Endothelial cell of umbilical vein (primary cell): ENCODE measurements around the gene LTN1. TPM values are rescaled to one million over a fixed set of nuclear protein-coding genes. Genes with fewer than 3 reads are reported as not detected.
"Not testable (repeated sequence)": the region's sequence is repeated elsewhere in the genome, so short reads cannot be mapped to it uniquely, and the experiment has no call there.

Experiments
- BruUV-seq: library from RNA; stranded (reverse); fragments of 400-500 nt; replicated peaks from 2 replicates; lab custom pipeline; 2021; lab: Mats Ljungman, UMichigan
- CTCF ChIA-PET: fragments of 300-600, 350-600 bp; sonication (Branson Sonifier 250); formaldehyde crosslinking; loops from one replicate; lab custom pipeline; 2021; ENCODE audit warnings: antibody characterized with exemption, inconsistent platforms; lab: Charles Lee
- POLR2A ChIA-PET: fragments of 300-600, 350-600 bp; sonication (Branson Sonifier 250); formaldehyde crosslinking; loops from one replicate; lab custom pipeline; 2021; ENCODE audit warnings: antibody characterized with exemption, inconsistent platforms; lab: Charles Lee
- DNase-seq: peaks from one replicate; pipeline ENCODE4 v3.0.0-alpha.2; 2011; ENCODE audit warnings: low read depth, low spot score
- FAIRE-seq: peaks from 2 replicates; lab custom pipeline; 2011; peaks lifted over from hg19 to GRCh38; lab: Jason Lieb, UNC
- H2AFZ ChIP-seq: 2 replicates; pipeline ENCODE4 v1.6.0; 2012; ENCODE audit warnings: low read depth, low read length, control low read depth, inconsistent platforms
- H3K27ac ChIP-seq: 2 replicates; pipeline ENCODE4 v1.5.1; 2011; ENCODE audit warnings: low read depth, mild to moderate bottlenecking, control low read depth, low read length, moderate library complexity; ENCODE audit not compliant: insufficient read depth
- H3K27me3 ChIP-seq, 2 experiments: 2 replicates each; pipeline versions ENCODE4 v1.6.0 to v1.6.1; 2011; ENCODE audit warnings: low read length in 2 of 2, mixed read lengths in 1 of 2; ENCODE audit not compliant: control insufficient read depth in 2 of 2, insufficient read depth in 2 of 2
- H3K36me3 ChIP-seq, 2 experiments: 2 replicates in 1 of 2; 3 replicates in 1 of 2; pipeline ENCODE4 v1.5.1; 2011; ENCODE audit warnings: low read length in 2 of 2, mild to moderate bottlenecking in 1 of 2, moderate library complexity in 1 of 2; ENCODE audit not compliant: control insufficient read depth in 2 of 2, insufficient read depth in 2 of 2; ENCODE audit errors: extremely low read depth in 1 of 2
- H3K4me1 ChIP-seq: 3 replicates; pipeline ENCODE4 v1.5.1; 2011; ENCODE audit warnings: mild to moderate bottlenecking, low read length; ENCODE audit not compliant: control insufficient read depth, insufficient read depth; ENCODE audit errors: extremely low read depth
- H3K4me2 ChIP-seq: 2 replicates; pipeline ENCODE4 v1.6.1; 2011; ENCODE audit warnings: low read length, control low read depth, mixed read lengths; ENCODE audit not compliant: insufficient read depth
- H3K4me3 ChIP-seq, 3 experiments: fragments of 200-600 bp in 1 of 3; sonication (generic), shearing (Covaris generic) in 1 of 3; replicated peaks in 1 of 3; 2 replicates each; pipeline ENCODE4 v1.5.1; 2011 to 2016; ENCODE audit warnings: control low read depth in 3 of 3, low read length in 3 of 3, mild to moderate bottlenecking in 2 of 3, inconsistent platforms in 1 of 3, low read depth in 1 of 3, moderate library complexity in 1 of 3; ENCODE audit not compliant: insufficient read depth in 1 of 3
- H3K79me2 ChIP-seq: 2 replicates; pipeline ENCODE4 v1.6.0; 2012; ENCODE audit warnings: low read length, inconsistent platforms; ENCODE audit not compliant: control insufficient read depth, insufficient read depth
- H3K9ac ChIP-seq: replicated peaks from 2 replicates; pipeline ENCODE3; 2011; ENCODE audit warnings: low read length, control low read depth; ENCODE audit not compliant: insufficient read depth; ENCODE audit errors: extremely low read depth
- H3K9me1 ChIP-seq: replicated peaks from 3 replicates; pipeline ENCODE4 v1.6.0; 2011; ENCODE audit warnings: mild to moderate bottlenecking, low read length; ENCODE audit not compliant: control insufficient read depth, insufficient read depth; ENCODE audit errors: extremely low read depth
- H3K9me3 ChIP-seq: replicated peaks from 2 replicates; pipeline ENCODE4 v1.5.1; 2012; ENCODE audit warnings: low read length, inconsistent platforms; ENCODE audit not compliant: control insufficient read depth, insufficient read depth
- H4K20me1 ChIP-seq: replicated peaks from 2 replicates; pipeline ENCODE3; 2011; ENCODE audit warnings: mild to moderate bottlenecking, low read length; ENCODE audit not compliant: control insufficient read depth, insufficient read depth; ENCODE audit errors: extremely low read depth
- GATA2 ChIP-seq: IDR thresholded peaks from 2 replicates; pipeline ENCODE4 v1.7.0; 2011; ENCODE audit warnings: low read depth, mild to moderate bottlenecking, moderate library complexity, mixed read lengths, low read length; ENCODE audit not compliant: insufficient read length, insufficient read depth
- MYC ChIP-seq: IDR thresholded peaks from one replicate; pipeline ENCODE4 v1.6.1; 2011; ENCODE audit warnings: mild to moderate bottlenecking, low read depth, low read length
- POLR2A ChIP-seq: IDR thresholded peaks from 2 replicates; pipeline ENCODE4 v1.6.1; 2012; ENCODE audit warnings: low read depth, mild to moderate bottlenecking, control low read depth, low read length
- dilution Hi-C: fragments of 300-500 bp; cut with MboI; formaldehyde crosslinking; loops from one replicate; pipeline ENCODE4 v1.15.0; 2019; ENCODE audit warnings: low sequenced_read_pairs; ENCODE audit not compliant: extremely low pct_ligation_motif_present
- intact Hi-C: fragments of 100-400 bp; cut with micrococcal nuclease; formaldehyde crosslinking; loops from one replicate; pipeline ENCODE4 v1.10.0; 2022
- polyA plus RNA-seq, 4 experiments: library from polyadenylated mRNA; depleted of rRNA in 3 of 4; stranded (reverse) in 3 of 4; unstranded in 1 of 4; fragments of >200 nt; gene quantifications; 2 replicates each; pipeline versions ENCODE4 v1.2.1 to v1.2.3, GENCODE V29; 2011 to 2012; ENCODE audit warnings: missing spikeins in 1 of 4
- total RNA-seq: library from RNA; stranded (reverse); gene quantifications from 2 replicates; pipeline ENCODE4 v1.2.3, GENCODE V29; 2021

Gene LTN1
- total and polyA plus RNA-seq, 2 donors (not counting 3 experiments of a cell fraction or from before 2014, with no cell fraction given): 3.8 to 23.0 TPM

- FAIRE-seq: not testable (repeated sequence)
These were observed 60.8 kb downstream of the LTN1 start for GRCh38 chr21:28931708-28932372.

GRCh38 chr21:28928578-28929420 lies 63.9 kb downstream of the LTN1 start:
- DNase-seq (no peak), FAIRE-seq (no peak)
- CTCF ChIA-PET: interaction anchor here (0.7 kb wide), 1 partner anchor 176 kb away, joined by 3 read pairs; no protein-coding TSS in a partner anchor
- Histone ChIP-seq H3K27me3 (no peaks in the 10 kb centered on the region), H3K27ac (no peak overlapping the region), H3K9me1 (no peaks in the 10 kb centered on the region), H4K20me1 (no peaks in the 10 kb centered on the region), H2AFZ (no peak overlapping the region), H3K36me3 (no peaks in the 10 kb centered on the region), H3K9ac (no peak overlapping the region), H3K9me3 (no peaks in the 10 kb centered on the region), H3K79me2 (no peaks in the 10 kb centered on the region), H3K4me1 (no peaks in the 10 kb centered on the region), H3K4me2 (no peak overlapping the region), H3K4me3 (no peak overlapping the region)
- BruUV-seq: no TSS peak
- intact Hi-C loops: no loop called here
- POLR2A ChIA-PET: no interaction called here
- no peak for TF ChIP-seq MYC
- no peak for TF ChIP-seq GATA2
- no peak for TF ChIP-seq POLR2A
- dilution Hi-C loops: no loop called here

More at GRCh38 chr21:28931708-28932372, 60.8 kb downstream of the LTN1 start:
- BruUV-seq, dilution Hi-C loops, POLR2A ChIA-PET, H3K4me1 ChIP-seq, H3K9ac ChIP-seq, intact Hi-C loops, H3K27ac ChIP-seq, H3K4me3 ChIP-seq, H3K9me1 ChIP-seq, H3K4me2 ChIP-seq, H3K79me2 ChIP-seq, H3K27me3 ChIP-seq, DNase-seq, H2AFZ ChIP-seq, H4K20me1 ChIP-seq, H3K9me3 ChIP-seq: not testable (repeated sequence)
- CTCF ChIA-PET: interaction anchor here (1.0 to 1.5 kb wide), 2 partner anchors 16 to 186 kb away, joined by 3 read pairs; no protein-coding TSS in a partner anchor
- H3K36me3 ChIP-seq: peaks cover 0 to 12% of the 10 kb centered on the region in 2 experiments
